Esophagus squamous epithelium (tissue), 4 donors: ENCODE measurements around the gene TOX3.

Experiments used
- POLR2A ChIP-seq, 4 donors: fragments of 450-650 bp; IDR thresholded peaks; one replicate each; pipeline ENCODE4 v1.6.1; 2017; ENCODE audit warnings: antibody characterized with exemption in 4 of 4, mild to moderate bottlenecking in 4 of 4, moderate library complexity in 3 of 4
- TF ChIP-seq, protein P1 (sequence below), 6 experiments: fragments of 450-650 bp in 4 of 6; fragments of 200-600 bp in 2 of 6; sonication (generic) in 2 of 6; IDR thresholded peaks; one replicate each; pipeline ENCODE4 v1.5.1; 2016 to 2019; ENCODE audit warnings: antibody characterized with exemption in 6 of 6, mild to moderate bottlenecking in 4 of 6, moderate library complexity in 4 of 6

DNA sequence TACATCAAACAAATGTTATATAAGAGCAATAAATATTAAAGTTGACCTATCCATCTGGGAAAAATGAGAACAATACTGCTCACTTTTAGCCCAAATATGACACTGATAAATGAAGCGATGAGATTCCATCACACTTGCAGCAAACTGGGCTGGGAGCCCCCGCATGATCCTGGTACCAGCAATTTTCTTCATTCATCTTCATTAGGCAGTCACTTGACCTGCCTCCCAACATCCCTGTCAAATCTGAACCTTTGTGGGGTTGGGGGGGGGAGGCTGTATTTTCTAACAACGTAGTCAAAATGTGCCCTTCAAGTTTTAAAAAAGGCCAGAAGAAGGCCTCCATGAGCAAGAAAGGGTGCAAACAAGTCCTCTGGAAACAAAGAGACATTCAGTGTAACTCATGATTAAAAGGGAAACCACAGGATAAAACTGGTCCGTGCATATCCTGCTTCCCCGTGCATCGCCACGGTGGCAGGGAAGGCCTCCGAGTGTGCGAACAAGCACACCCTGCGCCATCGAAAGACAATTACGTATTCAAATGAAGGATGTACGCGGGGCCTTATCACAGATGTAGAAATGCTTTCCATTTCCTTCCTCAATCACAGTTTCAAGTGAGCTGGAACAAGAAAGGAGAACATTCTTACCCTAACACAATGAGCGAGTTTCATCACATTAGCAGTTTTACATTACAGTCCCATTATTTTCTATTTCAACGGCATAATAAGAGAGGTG is 48.4 kb downstream of the TOX3 start:
- TF ChIP-seq, protein P1, sequence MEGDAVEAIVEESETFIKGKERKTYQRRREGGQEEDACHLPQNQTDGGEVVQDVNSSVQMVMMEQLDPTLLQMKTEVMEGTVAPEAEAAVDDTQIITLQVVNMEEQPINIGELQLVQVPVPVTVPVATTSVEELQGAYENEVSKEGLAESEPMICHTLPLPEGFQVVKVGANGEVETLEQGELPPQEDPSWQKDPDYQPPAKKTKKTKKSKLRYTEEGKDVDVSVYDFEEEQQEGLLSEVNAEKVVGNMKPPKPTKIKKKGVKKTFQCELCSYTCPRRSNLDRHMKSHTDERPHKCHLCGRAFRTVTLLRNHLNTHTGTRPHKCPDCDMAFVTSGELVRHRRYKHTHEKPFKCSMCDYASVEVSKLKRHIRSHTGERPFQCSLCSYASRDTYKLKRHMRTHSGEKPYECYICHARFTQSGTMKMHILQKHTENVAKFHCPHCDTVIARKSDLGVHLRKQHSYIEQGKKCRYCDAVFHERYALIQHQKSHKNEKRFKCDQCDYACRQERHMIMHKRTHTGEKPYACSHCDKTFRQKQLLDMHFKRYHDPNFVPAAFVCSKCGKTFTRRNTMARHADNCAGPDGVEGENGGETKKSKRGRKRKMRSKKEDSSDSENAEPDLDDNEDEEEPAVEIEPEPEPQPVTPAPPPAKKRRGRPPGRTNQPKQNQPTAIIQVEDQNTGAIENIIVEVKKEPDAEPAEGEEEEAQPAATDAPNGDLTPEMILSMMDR (IDR thresholded peaks at IDR 0.05): no peak
- no peak for TF ChIP-seq POLR2A (IDR thresholded peaks at IDR 0.05)
